ENCODE measurements around the gene CDK11A.
"Not testable (repeated sequence)": the region's sequence is repeated elsewhere in the genome, so short reads cannot be mapped to it uniquely, and the experiment has no call there.

- TF ChIP-seq FOXA1 (IDR thresholded peaks at IDR 0.05); BHLHE40 (IDR thresholded peaks at IDR 0.05; ENCODE audit: borderline replicate concordance); FOXK2 (IDR thresholded peaks at IDR 0.05); ARNT (IDR thresholded peaks at IDR 0.05); FOXM1 (IDR thresholded peaks at IDR 0.05; ENCODE audit: borderline replicate concordance); ELF4 (IDR thresholded peaks at IDR 0.05); SP1 (IDR thresholded peaks at IDR 0.05); NFRKB (IDR thresholded peaks at IDR 0.05); SUZ12 (IDR thresholded peaks at IDR 0.05); TARDBP (IDR thresholded peaks at IDR 0.05); LEF1 (IDR thresholded peaks at IDR 0.05; ENCODE audit: borderline replicate concordance); HDGF (IDR thresholded peaks at IDR 0.05; ENCODE audit: borderline replicate concordance); PKNOX1 (IDR thresholded peaks at IDR 0.05): not testable (repeated sequence)
Measured at GRCh38 chr1:1741013-1741412, 16.9 kb upstream of the CDK11A start.
